ENCODE data around the gene SORCS3.

SORCS3 gene

GRCh38 chr10:105139363-105139896 is 498.3 kb downstream of the SORCS3 start:
- Histone ChIP-seq H3K4me3 (no peak overlapping the region), H3K27ac (no peak overlapping the region)

- Histone ChIP-seq H3K27ac (no peak overlapping the region), H3K4me3 (no peak overlapping the region)
These were observed 499.5 kb downstream of the SORCS3 start for GRCh38 chr10:105140600-105140999.

- H3K4me3 ChIP-seq, result no peak overlapping the region
These were observed 504.6 kb downstream of the SORCS3 start for GRCh38 chr10:105145711-105146110.

GRCh38 chr10:105146436-105146835 is 505.3 kb downstream of the SORCS3 start:
- Histone ChIP-seq H3K27ac (no peak overlapping the region), H3K4me3 (no peak overlapping the region)

More at GRCh38 chr10:105145711-105146110, 504.6 kb downstream of the SORCS3 start:
- H3K27ac ChIP-seq, result no peak overlapping the region

- no peak overlapping the region for H3K27ac ChIP-seq
- H3K4me3 ChIP-seq, result no peak overlapping the region
These were observed 507.4 kb downstream of the SORCS3 start for GRCh38 chr10:105148456-105148855.

GRCh38 chr10:105148921-105149320 is 507.8 kb downstream of the SORCS3 start:
- no peak overlapping the region for H3K27ac ChIP-seq
- no peak overlapping the region for H3K4me3 ChIP-seq

- H3K27ac ChIP-seq, result no peak overlapping the region
- no peak overlapping the region for H3K4me3 ChIP-seq
These were observed 508.3 kb downstream of the SORCS3 start for GRCh38 chr10:105149371-105149891.

- Histone ChIP-seq H3K4me3 (no peak overlapping the region), H3K27ac (no peak overlapping the region)
These were observed 509.3 kb downstream of the SORCS3 start for GRCh38 chr10:105150259-105150880.

- no peak overlapping the region for H3K4me3 ChIP-seq
These were observed 513.6 kb downstream of the SORCS3 start for GRCh38 chr10:105154736-105155135.

GRCh38 chr10:105159268-105159667 is 518.2 kb downstream of the SORCS3 start:
- H3K4me3 ChIP-seq, result no peak overlapping the region

More at GRCh38 chr10:105154736-105155135, 513.6 kb downstream of the SORCS3 start:
- no peak overlapping the region for H3K27ac ChIP-seq

GRCh38 chr10:105161149-105161548 is 520.1 kb downstream of the SORCS3 start:
- Histone ChIP-seq H3K27ac (no peak overlapping the region), H3K4me3 (no peak overlapping the region)

More at GRCh38 chr10:105159268-105159667, 518.2 kb downstream of the SORCS3 start:
- H3K27ac ChIP-seq, result no peak overlapping the region

GRCh38 chr10:105161767-105162166 is 520.7 kb downstream of the SORCS3 start:
- no peak overlapping the region for H3K27ac ChIP-seq
- H3K4me3 ChIP-seq, result no peak overlapping the region

- Histone ChIP-seq H3K27ac (no peak overlapping the region), H3K4me3 (no peak overlapping the region)
These were observed 529.4 kb downstream of the SORCS3 start for GRCh38 chr10:105170521-105170920.

- H3K27ac ChIP-seq, result no peak overlapping the region
- no peak overlapping the region for H3K4me3 ChIP-seq
These were observed 530.9 kb downstream of the SORCS3 start for GRCh38 chr10:105171945-105172344.

- H3K4me3 ChIP-seq, result no peak overlapping the region
These were observed 540.5 kb downstream of the SORCS3 start for GRCh38 chr10:105181626-105182025.

GRCh38 chr10:105183536-105183935 is 542.4 kb downstream of the SORCS3 start:
- no peak overlapping the region for H3K4me3 ChIP-seq

More at GRCh38 chr10:105181626-105182025, 540.5 kb downstream of the SORCS3 start:
- no peak overlapping the region for H3K27ac ChIP-seq

GRCh38 chr10:105185161-105185560 is 544.1 kb downstream of the SORCS3 start:
- no peak overlapping the region for H3K4me3 ChIP-seq
- no peak overlapping the region for H3K27ac ChIP-seq

More at GRCh38 chr10:105183536-105183935, 542.4 kb downstream of the SORCS3 start:
- H3K27ac ChIP-seq, result no peak overlapping the region

- Histone ChIP-seq H3K27ac (no peak overlapping the region), H3K4me3 (no peak overlapping the region)
These were observed 546.2 kb downstream of the SORCS3 start for GRCh38 chr10:105187243-105187642.

- Histone ChIP-seq H3K4me3 (no peak overlapping the region), H3K27ac (no peak overlapping the region)
These were observed 547.8 kb downstream of the SORCS3 start for GRCh38 chr10:105188737-105189462.

GRCh38 chr10:105189463-105189800 is 548.3 kb downstream of the SORCS3 start:
- H3K4me3 ChIP-seq, result no peak overlapping the region

GRCh38 chr10:105192146-105192545 is 551.1 kb downstream of the SORCS3 start:
- Histone ChIP-seq H3K4me3 (no peak overlapping the region), H3K27ac (no peak overlapping the region)

More at GRCh38 chr10:105189463-105189800, 548.3 kb downstream of the SORCS3 start:
- no peak overlapping the region for H3K27ac ChIP-seq

Data from skin epidermis (tissue), 12 donors.